SHP77 treated with DMSO at 0.1 percent for 48 hours (cell line): Measurements from ENCODE around the gene SERPINB2.
"Not testable (repeated sequence)": the region's sequence is repeated elsewhere in the genome, so short reads cannot be mapped to it uniquely, and the experiment has no call there.

Source experiments
- DNase-seq: peaks from one replicate; lab custom pipeline; 2025; lab: John Stamatoyannopoulos, UW

SERPINB2 gene

DNA sequence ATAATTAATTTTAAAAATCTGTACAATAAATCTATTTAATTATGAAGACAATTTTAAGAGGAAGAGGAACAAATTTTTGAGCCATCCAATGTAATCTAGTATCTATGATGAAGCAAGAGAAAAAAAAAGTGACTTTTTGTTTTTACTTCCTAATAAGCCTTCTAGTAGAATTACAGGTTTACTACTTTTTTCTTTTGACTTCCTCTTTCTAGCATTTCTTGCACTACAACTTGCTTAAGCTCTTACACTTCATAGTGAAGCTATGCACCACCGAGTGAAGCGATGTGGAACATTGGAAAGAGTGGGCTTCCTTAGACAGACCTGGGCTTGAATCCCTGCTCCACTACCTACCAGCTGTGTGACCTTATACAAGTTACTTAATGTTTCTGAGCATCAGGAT is 2.1 kb downstream of the SERPINB2 start:
- DNase-seq = no peak

DNA sequence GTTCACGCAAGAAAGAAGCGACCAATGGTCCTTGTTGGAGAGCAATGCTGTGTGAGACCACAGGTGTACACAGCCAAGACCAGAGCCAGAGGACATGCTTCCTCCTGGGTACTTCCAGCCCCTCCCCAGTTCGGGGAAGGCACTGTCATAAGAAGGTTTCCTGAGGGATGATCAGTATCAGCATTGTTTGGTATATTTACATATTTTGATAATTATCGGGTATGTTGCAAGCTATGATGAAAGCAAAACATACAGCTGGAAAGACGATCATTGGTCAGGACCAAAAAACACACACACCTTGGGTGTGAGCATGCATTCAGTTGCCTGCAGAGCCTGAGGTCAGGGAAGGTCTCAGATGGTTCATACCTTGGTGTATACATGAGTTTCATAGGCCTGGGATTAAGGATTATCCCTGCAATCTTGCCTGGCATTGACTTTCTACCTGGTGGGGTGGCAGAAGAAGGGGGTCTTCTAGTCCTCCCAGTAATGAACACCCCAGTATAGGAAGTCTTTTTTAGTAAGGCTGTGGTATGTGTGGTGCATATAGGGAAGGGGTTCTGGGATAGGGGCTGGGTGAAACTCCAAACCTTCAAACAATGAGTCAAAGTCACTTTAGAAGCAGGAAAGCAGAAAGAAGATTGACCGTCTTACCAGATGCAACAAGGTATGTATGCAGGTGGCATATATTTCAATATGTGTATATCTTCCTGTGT is 2.9 kb downstream of the SERPINB2 start:
- no peak for DNase-seq

DNA sequence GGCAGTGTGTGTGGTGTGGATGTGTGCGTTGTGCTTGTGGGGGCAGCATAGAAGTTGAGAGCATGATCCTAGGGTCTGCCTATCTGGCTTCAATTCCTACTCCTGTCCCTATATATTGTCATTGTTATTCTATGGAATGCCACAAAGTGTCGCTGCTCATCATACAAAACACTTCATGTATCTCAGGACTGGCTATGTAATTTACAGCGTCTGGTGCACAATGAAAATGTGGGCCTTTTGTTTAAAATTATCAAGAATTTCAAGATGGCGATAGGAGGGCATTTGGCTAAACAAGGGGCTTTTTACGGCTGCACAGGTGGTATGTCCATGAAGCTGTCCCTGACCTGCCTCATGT is 3.4 kb downstream of the SERPINB2 start:
- peak; percentile 13 for DNase-seq

GRCh38 chr18:63892566-63892965 is 5.1 kb downstream of the SERPINB2 start:
- DNase-seq = no peak

DNA sequence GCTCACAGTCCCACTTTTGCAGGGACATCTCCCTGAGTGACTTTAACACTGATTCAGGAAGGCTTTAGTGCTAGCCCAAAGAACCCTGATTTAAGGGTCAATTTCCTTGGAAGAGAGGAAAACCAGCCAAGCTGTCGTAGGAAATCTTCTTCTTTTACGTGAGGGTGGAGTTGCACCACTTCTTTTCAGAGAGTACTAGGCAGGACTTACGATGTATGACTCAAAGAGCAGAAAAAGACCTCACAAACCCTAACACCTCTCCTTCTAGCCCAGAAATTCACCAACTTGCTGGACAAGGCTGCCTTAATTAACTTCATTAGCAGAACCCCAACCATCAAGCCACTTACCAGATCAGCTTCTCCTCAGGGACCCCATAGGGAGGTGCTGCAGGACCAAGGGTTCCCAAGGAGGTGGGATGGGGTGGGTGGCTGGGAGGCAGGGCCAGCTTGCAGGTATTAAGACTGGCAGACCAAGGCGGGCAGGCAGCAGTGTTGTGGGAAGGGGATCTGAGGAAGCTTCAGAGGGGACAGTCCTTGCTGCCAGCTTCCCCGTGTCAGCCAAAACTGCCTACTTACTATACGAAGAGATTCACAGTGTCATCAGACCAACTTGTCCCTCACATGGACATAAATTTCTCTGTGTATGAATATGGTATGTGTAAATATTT is 6.7 kb downstream of the SERPINB2 start:
- DNase-seq = no peak

DNA sequence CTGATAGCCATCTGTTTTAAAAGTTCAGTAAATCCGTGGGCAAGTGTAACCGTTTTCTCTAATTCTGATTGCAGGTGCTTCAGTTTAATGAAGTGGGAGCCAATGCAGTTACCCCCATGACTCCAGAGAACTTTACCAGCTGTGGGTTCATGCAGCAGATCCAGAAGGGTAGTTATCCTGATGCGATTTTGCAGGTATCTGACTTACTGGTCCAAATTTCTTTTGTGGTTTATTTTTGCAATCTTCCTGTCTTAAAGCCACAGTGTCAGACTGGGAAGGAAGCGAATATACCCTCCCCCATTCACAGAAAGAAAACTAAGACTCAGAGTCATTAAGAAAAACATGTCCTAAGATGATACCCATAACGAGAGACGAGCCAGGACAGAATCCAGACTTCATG is 7.7 kb downstream of the SERPINB2 start:
- DNase-seq = no peak

DNA sequence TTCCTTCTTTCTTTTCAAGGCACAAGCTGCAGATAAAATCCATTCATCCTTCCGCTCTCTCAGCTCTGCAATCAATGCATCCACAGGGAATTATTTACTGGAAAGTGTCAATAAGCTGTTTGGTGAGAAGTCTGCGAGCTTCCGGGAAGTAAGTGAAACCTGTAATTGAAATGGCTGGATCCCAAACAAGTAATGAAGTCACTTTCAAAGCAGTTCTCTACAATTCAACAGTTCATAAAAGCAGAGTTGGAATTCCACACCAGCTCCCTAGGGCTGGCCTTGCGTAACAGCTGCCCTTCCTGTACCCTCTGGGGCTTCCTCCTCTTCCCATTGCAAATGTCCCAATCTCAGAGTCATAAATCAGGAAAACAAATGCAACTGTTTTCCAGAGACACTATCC is 9.6 kb downstream of the SERPINB2 start:
- no peak for DNase-seq

GRCh38 chr18:63899206-63899605 is 11.7 kb downstream of the SERPINB2 start:
- DNase-seq = no peak

DNA sequence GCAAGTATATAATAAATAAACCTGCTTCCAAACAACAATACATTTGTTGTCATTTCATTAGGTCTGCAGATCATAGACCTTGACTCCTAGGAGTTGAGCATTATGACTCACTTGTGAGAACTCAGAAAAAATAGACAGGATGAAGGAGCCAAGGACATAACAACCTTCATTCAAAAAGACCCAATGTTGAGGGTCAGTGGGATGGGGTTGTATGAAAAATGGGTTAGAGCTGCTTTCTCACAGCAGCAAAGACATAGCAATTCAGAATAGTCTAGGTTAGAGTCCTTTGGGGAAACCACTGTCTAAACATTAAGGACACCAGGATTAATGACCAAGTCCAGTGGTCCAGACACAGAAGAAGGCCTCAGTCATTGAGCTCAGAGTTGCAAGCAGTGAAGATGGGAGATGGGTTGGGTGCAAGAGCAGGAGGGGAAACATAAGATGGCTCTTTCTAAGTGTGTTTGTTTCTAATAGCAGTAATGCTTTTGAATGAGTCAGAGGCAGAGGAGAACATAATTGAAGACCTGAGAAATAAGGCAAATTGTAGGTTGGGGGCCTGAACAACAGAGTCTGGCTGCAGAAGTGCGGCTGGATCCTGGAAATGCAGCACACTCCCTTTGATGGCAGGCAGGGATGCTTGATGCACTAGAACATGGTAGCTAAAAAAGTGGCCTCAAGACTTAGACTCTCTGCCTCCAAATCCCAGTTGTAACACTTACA is 16.5 kb downstream of the SERPINB2 start:
- no peak for DNase-seq

- no peak for DNase-seq
These were observed 17.2 kb downstream of the SERPINB2 start for GRCh38 chr18:63904694-63905093.

DNA sequence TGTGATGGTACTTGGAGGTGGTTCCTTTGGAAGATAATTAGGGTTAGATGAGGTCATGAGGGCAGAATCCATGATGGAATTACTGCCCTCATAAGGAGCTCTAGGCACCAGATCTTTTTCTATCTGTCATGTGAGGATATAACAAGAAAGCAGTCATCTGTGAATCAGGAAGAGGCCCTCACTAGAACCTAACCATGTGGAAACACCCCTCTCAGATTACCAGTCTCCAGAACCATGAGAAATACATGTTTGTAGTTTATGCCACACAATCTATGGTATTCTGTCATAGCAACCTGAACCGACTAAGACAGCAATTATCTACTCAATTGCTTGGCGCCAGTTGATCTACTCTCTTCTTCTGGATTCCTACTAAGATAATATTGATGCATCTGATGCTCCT is 17.9 kb downstream of the SERPINB2 start:
- DNase-seq = no peak

DNA sequence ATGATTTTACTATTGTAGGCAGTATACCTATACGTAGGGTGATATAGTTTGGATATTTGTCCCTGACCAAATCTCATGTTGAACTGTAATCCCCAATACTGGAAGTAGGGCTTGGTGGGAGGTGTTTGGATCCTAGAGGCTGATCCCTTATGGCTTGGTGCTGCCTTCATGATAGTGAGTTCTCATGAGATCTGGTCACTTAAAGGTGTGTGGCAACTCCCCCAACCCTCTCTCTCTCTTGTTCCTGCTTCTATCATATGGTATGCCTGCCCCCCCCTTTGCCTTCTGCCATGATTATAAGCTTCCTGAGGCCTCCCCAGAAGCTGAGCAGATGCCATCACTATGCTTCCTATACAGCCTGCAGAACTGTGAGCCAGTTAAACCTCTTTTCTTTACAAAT is 18.6 kb downstream of the SERPINB2 start:
- no peak for DNase-seq

GRCh38 chr18:63907664-63908063 is 20.2 kb downstream of the SERPINB2 start, which contains the start of gene SERPINB10:
Gene SERPINB10 (plus strand): TSS chr18:63907958. CDS start chr18:63915511, 7,553 bp downstream.
- no peak for DNase-seq

- DNase-seq = no peak
These were observed 21.4 kb downstream of the SERPINB2 start for GRCh38 chr18:63908858-63909257.

GRCh38 chr18:63909870-63910269 is 22.4 kb downstream of the SERPINB2 start:
- DNase-seq = no peak

- DNase-seq = no peak
These were observed 30.3 kb downstream of the SERPINB2 start for GRCh38 chr18:63917817-63918216.

GRCh38 chr18:63922049-63922448 is 34.5 kb downstream of the SERPINB2 start:
- DNase-seq = no peak

- no peak for DNase-seq
These were observed 37.0 kb downstream of the SERPINB2 start for GRCh38 chr18:63924551-63924950.

DNA sequence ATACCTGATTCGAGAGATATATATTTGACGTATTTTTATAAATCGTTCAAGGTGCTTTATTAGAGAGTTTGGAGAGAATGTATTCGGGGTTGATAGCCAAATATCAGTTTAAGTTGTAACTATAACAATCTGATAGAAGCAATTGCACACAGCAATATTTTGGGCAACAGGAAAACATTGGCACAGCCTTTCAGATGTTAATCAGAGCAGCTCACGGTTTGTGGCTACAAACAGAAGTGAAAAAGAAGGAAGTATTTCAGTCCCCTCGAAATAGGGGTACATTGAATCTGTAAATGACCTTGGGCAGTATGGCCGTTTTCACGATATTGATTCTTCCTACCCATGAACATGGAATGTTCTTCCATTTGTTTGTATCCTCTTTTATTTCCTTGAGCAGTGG is 40.8 kb downstream of the SERPINB2 start:
- DNase-seq = no peak

DNA sequence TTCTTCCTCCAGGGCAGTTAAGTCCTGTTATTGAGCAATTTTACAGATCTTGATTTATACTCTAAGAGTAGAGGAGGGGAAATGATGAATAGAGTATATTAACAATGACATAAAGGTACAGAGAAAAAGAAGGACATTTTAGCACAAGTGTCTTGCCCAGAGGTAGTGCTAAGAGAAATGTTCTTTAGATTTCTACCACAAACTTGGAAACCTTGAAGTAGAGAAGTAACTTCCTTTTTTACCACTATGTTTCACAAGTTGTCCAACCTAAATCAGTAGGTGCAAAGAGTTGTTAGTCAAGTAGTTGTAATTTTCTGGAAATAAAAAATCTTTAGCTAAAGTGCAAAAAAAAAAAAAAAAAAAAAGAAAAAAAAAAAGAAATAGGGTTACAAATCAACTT is 41.9 kb downstream of the SERPINB2 start:
- not testable (repeated sequence) for DNase-seq

- no peak for DNase-seq
These were observed 43.4 kb downstream of the SERPINB2 start for GRCh38 chr18:63930773-63931354.

DNA sequence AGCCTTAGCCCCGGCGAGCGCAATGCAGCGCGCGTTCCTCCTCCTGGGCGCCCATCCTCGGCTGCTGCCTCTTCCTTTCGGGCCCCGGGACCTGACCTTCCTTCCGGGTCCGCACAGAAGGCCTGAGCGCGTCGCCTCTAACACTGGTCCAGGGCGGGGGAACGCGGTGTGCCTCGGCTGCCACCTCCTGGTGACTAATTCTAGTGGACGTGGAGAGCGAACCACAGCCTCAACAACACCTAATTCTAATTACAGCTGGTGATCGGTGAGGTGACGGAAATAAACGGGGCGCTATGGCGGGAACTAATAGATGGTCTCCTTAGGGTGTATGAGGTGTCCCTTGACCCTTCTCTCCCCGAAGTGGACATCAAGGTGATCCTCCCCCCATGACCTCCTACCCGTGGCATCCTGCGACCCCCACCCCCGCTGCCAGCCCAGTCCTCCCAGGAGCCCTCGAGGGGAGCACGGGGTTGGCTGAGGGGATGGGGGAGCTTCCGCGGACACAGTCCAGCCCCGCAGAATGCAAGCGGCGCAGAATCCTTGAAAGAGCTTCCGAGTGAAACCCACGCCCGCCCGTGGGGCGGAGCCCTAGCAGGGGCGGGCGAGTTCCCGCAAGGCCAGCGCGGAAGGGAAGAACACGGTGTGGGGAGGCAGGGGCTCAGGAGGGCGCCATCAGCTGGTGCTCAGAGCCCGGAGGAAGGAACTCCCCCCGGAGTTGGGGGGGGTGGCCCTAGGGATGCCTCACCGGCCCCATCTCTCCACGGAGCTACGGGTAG is 48.8 kb downstream of the SERPINB2 start:
- DNase-seq = peak; percentile 66
